ENCODE results near the gene CREB3L4.

Gene CREB3L4

GRCh38 chr1:153959454-153959853, 8.2 kb upstream of the CREB3L4 start:
- TF ChIP-seq CTCF (IDR thresholded peaks at IDR 0.05; ENCODE audit: borderline replicate concordance, control extremely low read depth, extremely low read depth, insufficient read depth, missing control alignments) = no peak
- in situ Hi-C loops (cut with MboI; ENCODE audit: low sequenced_read_pairs, unreplicated experiment) = no loop called here
- DNase-seq (ENCODE audit: low spot score) = no peak

- DNase-seq (ENCODE audit: low spot score) = no peak
- no peak for TF ChIP-seq CTCF (IDR thresholded peaks at IDR 0.05; ENCODE audit: borderline replicate concordance, control extremely low read depth, extremely low read depth, insufficient read depth, missing control alignments)
- in situ Hi-C loops (cut with MboI; ENCODE audit: low sequenced_read_pairs, unreplicated experiment) = no loop called here
These were observed 7.5 kb upstream of the CREB3L4 start for GRCh38 chr1:153960206-153960605.

GRCh38 chr1:153961421-153961820, 6.3 kb upstream of the CREB3L4 start:
- no peak for TF ChIP-seq CTCF (IDR thresholded peaks at IDR 0.05; ENCODE audit: borderline replicate concordance, control extremely low read depth, extremely low read depth, insufficient read depth, missing control alignments)
- DNase-seq (ENCODE audit: low spot score) = no peak
- in situ Hi-C loops (cut with MboI; ENCODE audit: low sequenced_read_pairs, unreplicated experiment) = no loop called here

GRCh38 chr1:153962088-153963029, 5.3 kb upstream of the CREB3L4 start:
- in situ Hi-C loops (cut with MboI; ENCODE audit: low sequenced_read_pairs, unreplicated experiment) = no loop called here
- peak; percentile 24 for TF ChIP-seq CTCF (IDR thresholded peaks at IDR 0.05; ENCODE audit: borderline replicate concordance, control extremely low read depth, extremely low read depth, insufficient read depth, missing control alignments)
- DNase-seq (ENCODE audit: low spot score) = no peak

- no peak for TF ChIP-seq CTCF (IDR thresholded peaks at IDR 0.05; ENCODE audit: borderline replicate concordance, control extremely low read depth, extremely low read depth, insufficient read depth, missing control alignments)
- in situ Hi-C loops (cut with MboI; ENCODE audit: low sequenced_read_pairs, unreplicated experiment) = no loop called here
- DNase-seq (ENCODE audit: low spot score) = peak; percentile 93
These were observed 4.5 kb upstream of the CREB3L4 start, which contains the start of gene SLC39A1 for GRCh38 chr1:153963030-153963849. TSS of gene SLC39A1 (minus strand) at chr1:153963537. CDS start at chr1:153962715, 822 bp downstream.

GRCh38 chr1:153963850-153964331, 3.8 kb upstream of the CREB3L4 start:
- no peak for TF ChIP-seq CTCF (IDR thresholded peaks at IDR 0.05; ENCODE audit: borderline replicate concordance, control extremely low read depth, extremely low read depth, insufficient read depth, missing control alignments)
- DNase-seq (ENCODE audit: low spot score) = no peak
- in situ Hi-C loops (cut with MboI; ENCODE audit: low sequenced_read_pairs, unreplicated experiment) = no loop called here
